ENCODE results near the gene HSD17B11.

- TF ChIP-seq CTCF (IDR thresholded peaks at IDR 0.05) (peak in 1 of 6 experiments; percentile 8), POLR2A (IDR thresholded peaks at IDR 0.05) (peak; percentile 48 to 85)
Observed at GRCh38 chr4:87422104-87423052, 31.4 kb upstream of the HSD17B11 start, which contains the start of gene NUDT9.
